Skeletal muscle cell (primary cell): Measurements from ENCODE around the gene DEF6.
"Not testable (repeated sequence)": the region's sequence is repeated elsewhere in the genome, so short reads cannot be mapped to it uniquely, and the experiment has no call there.

Source experiments
- DNase-seq: peaks from one replicate; pipeline ENCODE4 v3.0.0-alpha.2; 2010; ENCODE audit warnings: low read depth
- H3K4me3 ChIP-seq: 2 replicates; pipeline ENCODE4 v1.5.1; 2011; ENCODE audit warnings: low read depth, mild to moderate bottlenecking, control low read depth, low read length, moderate library complexity

Gene DEF6

GRCh38 chr6:35332074-35332887, 34.7 kb downstream of the DEF6 start:
- not testable (repeated sequence) for DNase-seq, H3K4me3 ChIP-seq

- H3K4me3 ChIP-seq, result no peak overlapping the region
- DNase-seq, result no peak
These were observed 43.9 kb downstream of the DEF6 start for GRCh38 chr6:35341557-35341956.

DNA sequence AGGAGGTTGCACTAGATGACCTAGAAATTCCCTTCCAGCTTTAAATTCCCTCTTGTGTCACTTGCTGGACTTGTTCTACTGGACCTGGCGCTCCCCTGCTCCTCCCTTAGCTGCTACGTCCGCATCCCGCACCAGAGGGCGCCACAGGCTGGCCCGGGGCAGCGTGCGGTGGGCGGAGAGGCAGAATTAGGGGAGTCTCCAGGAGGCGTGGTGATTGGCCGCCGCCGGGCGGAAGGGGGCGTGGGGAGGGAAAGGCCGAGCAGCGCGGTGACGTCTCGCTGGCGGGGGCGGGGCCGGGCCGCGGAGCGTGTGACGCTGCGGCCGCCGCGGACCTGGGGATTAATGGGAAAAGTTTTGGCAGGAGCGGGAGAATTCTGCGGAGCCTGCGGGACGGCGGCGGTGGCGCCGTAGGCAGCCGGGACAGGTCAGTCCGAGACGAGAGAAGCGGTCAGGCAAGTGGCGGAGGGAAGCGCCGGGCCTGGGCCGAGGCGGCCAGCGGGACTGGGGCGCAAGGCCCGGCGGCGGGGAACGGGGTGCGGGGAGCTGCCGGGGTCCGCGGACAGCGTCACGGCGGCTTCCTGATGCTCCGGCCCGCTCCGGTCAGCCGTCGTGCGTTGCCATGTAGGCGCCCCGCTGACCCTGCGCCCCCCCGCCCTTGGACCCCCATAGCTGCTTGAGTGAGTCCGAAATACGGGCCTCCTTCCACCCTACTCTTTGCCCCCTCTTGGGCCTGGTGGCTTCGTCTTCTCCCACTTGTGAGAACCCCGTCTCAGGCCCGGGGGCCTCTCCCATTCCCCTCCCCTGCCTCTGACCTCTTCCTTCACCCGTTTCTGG, 44.9 kb downstream of the DEF6 start, which contains the start of gene PPARD:
TSS of gene PPARD (plus strand) at position 301 of the 834 bp plus-strand sequence. CDS start 68,530 bp downstream, outside the sequence.
- peak; percentile 77 for DNase-seq
- peak within 1 kb of the TSS; percentile 87 for H3K4me3 ChIP-seq

- no peak for DNase-seq
- peak overlapping the region; percentile 87 for H3K4me3 ChIP-seq
These were observed 45.6 kb downstream of the DEF6 start for GRCh38 chr6:35343092-35343834.

- DNase-seq, result no peak
- peak overlapping the region; percentile 87 for H3K4me3 ChIP-seq
These were observed 46.4 kb downstream of the DEF6 start for GRCh38 chr6:35343835-35344550.

DNA sequence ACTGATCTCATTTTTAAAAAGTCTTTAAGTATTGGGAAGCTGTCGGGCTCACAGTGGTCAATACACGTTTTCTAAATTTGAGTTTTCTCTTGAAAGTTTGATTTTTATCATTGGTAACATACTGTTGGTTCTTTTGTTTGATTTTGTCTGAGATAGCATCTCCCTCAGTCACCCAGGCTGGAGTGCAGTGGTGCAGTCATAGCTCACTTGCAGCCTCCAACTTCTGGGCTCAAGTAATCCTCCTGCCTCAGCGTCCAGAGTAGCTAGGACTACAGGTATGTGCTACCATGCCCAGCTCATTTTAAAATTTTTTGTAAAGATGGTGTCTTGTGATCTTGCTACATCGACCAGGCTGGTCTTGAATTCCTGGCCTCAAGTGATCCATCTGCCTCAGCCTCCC, 53.8 kb downstream of the DEF6 start:
- DNase-seq, result no peak
- H3K4me3 ChIP-seq, result no peak overlapping the region

- no peak for DNase-seq
These were observed 55.1 kb downstream of the DEF6 start for GRCh38 chr6:35352735-35353134.

GRCh38 chr6:35354361-35355135, 56.9 kb downstream of the DEF6 start:
- no peak overlapping the region for H3K4me3 ChIP-seq
- no peak for DNase-seq

More at GRCh38 chr6:35352735-35353134, 55.1 kb downstream of the DEF6 start:
- no peak overlapping the region for H3K4me3 ChIP-seq

DNA sequence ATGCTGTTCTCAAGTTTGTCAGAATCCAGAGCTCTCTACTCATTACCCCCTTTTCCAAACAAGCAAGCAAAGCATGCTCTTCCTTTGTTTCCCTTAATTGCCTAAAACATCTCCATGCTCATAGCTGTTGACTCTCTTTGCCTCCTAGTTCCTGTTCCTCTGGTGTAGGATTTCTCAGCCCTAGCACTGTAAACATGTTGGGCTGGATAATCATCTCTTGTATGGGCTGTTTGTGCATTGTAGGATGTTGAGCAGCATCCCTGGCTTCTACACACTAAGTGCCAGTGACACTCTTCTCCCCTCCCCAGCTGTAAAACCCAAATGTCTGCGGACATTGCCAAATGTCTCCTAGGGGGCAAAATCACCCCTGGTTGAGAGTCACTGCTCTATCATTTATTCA, 58.8 kb downstream of the DEF6 start:
- no peak for DNase-seq

GRCh38 chr6:35357677-35358076, 60.1 kb downstream of the DEF6 start:
- no peak for DNase-seq
- no peak overlapping the region for H3K4me3 ChIP-seq

More for the DNA sequence above, 58.8 kb downstream of the DEF6 start:
- no peak overlapping the region for H3K4me3 ChIP-seq

DNA sequence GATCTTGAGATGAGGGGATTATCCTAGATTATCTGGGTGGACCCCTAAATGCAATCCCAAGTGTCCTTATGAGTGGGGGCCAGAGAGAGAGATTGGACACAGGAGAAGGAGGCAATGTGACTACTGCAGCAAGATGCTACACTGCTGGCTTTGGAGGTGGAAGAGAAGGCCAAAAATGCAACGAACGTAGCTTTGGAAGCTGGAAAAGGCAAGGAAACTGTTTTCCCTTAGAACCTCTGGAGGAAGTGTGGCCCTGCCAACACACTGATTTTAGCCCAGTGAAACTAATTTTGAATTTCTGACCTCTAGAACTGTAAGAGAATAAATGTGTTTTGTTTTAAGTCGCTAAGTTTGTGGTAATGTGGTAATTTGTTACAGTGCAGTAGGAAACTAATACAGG, 60.5 kb downstream of the DEF6 start:
- no peak for DNase-seq
- H3K4me3 ChIP-seq, result no peak overlapping the region

GRCh38 chr6:35359346-35359743, 61.7 kb downstream of the DEF6 start:
- H3K4me3 ChIP-seq, result no peak overlapping the region
- DNase-seq, result no peak

- DNase-seq, result peak; percentile 91
- H3K4me3 ChIP-seq, result no peak overlapping the region
These were observed 62.2 kb downstream of the DEF6 start for GRCh38 chr6:35359744-35360348.

DNA sequence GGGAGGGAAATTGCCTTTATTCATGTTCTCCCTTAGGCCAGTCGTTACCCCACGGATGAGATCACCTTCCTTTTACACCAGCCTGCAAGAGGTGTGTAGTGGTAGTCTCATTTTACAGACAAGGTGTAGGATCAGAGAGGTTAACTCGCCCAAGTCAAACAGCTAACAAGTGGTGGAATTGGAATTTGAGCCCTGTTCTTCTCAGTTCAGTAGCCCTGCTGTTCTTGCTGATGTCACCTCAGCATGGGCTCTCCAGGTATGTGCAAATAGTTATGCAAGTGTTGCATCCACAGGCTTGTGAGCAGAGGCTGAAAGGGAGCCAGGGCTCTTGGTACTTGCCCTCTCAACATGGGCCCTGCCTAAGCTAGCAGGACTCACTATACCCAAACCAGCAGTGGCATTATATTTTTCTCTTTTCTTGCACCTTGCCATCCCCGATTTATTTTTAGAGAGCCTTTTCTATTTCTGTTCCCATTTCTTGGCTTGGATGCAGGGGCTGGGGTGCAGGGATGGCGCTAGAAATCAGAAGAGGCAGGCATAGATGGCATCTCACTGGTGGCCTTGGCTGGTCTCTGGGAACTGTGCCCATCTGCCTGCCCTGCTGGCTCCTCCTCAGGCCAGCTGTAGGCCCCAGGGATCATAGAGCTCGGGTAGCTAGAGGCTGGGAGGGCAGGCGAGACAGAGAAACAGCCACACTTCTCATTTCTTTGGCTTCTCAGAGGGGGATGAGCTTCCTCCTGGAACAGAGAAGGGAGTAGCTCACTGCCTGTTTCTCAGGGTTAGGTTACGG, 62.9 kb downstream of the DEF6 start:
- DNase-seq, result no peak
- no peak overlapping the region for H3K4me3 ChIP-seq

GRCh38 chr6:35362200-35362599, 64.6 kb downstream of the DEF6 start:
- no peak overlapping the region for H3K4me3 ChIP-seq
- DNase-seq, result no peak

DNA sequence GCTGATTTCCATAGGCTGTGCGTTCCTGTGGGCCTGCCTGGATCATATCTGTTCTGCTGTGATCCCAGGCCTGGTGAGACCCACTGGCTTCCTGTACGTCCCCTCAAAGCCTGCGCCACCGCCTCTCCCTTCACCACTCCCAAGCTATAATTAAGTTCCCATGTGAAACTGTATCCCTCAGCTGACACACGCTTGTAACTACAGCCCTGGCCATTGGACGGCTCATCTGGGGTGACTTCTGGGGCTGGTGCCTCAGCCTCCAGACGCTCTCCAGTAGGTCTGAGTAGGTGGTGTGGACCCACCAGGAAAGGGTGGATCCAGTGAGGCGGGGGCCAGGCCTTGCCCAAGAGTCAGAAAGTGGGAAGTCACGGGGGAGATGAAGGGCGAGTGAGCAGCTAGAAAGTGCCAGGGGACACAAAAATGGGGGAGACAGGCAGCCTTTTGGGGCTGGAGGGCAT, 65.7 kb downstream of the DEF6 start:
- peak; percentile 92 for DNase-seq
- peak overlapping the region; percentile 12 for H3K4me3 ChIP-seq

DNA sequence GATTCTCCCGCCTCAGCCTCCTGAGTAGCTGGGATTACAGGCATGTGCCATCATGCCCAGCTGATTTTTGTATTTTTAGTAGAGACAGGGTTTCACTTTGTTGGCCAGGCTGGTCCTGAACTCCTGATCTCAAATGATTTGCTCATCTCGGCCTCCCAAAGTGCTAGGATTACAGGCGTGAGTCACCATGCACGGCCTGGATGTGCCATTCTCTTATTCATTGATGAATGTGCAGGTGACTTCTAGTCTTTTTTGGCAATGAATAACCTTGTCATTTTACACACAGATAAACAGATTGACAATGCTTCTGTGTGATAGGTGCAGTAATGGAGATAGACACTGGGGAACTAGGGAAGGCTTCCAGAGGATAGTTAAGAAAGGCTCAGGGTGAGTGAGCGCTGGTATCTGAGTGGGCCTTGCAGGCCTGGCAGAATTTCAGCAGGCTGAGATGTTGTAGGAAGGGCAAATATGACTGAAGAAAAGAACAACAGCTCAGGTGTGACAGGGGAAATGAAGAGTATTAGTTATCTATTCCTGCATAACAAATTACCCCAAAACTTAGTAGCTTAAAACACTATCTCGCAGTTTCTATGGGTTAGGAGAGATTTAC, 68.1 kb downstream of the DEF6 start:
- DNase-seq, result no peak
- no peak overlapping the region for H3K4me3 ChIP-seq
